Ovary (tissue), 9 donors: ENCODE measurements around the gene METTL26. TPM values are rescaled to one million over a fixed set of nuclear protein-coding genes. Genes with fewer than 3 reads are reported as not detected.

Experiments used
- DNase-seq, 5 donors: peaks; one replicate each; pipeline ENCODE4 v3.0.0-alpha.2; 2019 to 2020
- H3K27ac ChIP-seq, 2 donors: fragments of 200-600 bp; one replicate each; pipeline versions ENCODE4 v1.5.1 to v1.8.0; 2019 to 2022
- H3K27me3 ChIP-seq: fragments of 200-600 bp; one replicate; pipeline ENCODE4 v1.8.0; 2022
- H3K36me3 ChIP-seq: fragments of 200-600 bp; sonication (generic); one replicate; pipeline ENCODE4 v1.5.1; 2019
- H3K4me1 ChIP-seq: one replicate; pipeline ENCODE4 v1.8.1; 2013; ENCODE audit warnings: mild to moderate bottlenecking, moderate library complexity; ENCODE audit not compliant: insufficient read depth
- H3K4me3 ChIP-seq: fragments of 200-600 bp; sonication (generic); one replicate; pipeline ENCODE4 v1.5.1; 2017
- H3K9me3 ChIP-seq, 2 donors: fragments of 200-600 bp in 1 of 2; sonication (generic) in 1 of 2; one replicate each; pipeline versions ENCODE4 v1.5.1 to v1.8.1; 2013 to 2019; ENCODE audit warnings: mild to moderate bottlenecking in 1 of 2, moderate library complexity in 1 of 2
- EP300 ChIP-seq: sonication (generic); formaldehyde crosslinking; IDR thresholded peaks from one replicate; pipeline ENCODE4 v1.6.1; 2017; ENCODE audit warnings: antibody characterized with exemption
- POLR2A ChIP-seq: fragments of 450-650 bp; IDR thresholded peaks from one replicate; pipeline ENCODE4 v1.6.1; 2017; ENCODE audit warnings: antibody characterized with exemption, mild to moderate bottlenecking, moderate library complexity
- WGBS, 3 donors: extraction: QIAGEN DNeasy Blood & Tissue Kit in 1 of 3; methylation state at CpG; one replicate each; pipeline versions ENCODE4 v1.1.5 to v1.1.7; 2013 to 2017; 5-methylcytosine and 5-hydroxymethylcytosine counted together
- intact Hi-C, 4 donors: fragments of 100-400 bp; cut with DNase I; formaldehyde crosslinking; loops; one replicate each; pipeline versions ENCODE4 v1.11.0 to v1.15.1; 2022 to 2023
- polyA plus RNA-seq, 2 donors: library from polyadenylated mRNA; stranded (reverse); fragments of 200-250 nt in 1 of 2; fragments of 350-450 nt in 1 of 2; fragmentation: Illumina TruSeq in 1 of 2; extraction: RNeasy Lipid Tissue Mini Kit (QIAGEN cat#74804) in 1 of 2; gene quantifications; one replicate each; pipeline ENCODE4 v1.2.3, GENCODE V29; 2013 to 2014
- total RNA-seq, 7 donors: library from RNA; depleted of rRNA in 2 of 7; stranded (reverse); fragments of >200 nt in 2 of 7; fragmentation: NEBNext Ultra II Directional in 3 of 7; extraction: Animal tissue kit (Norgen Biotek cat#: 25700) in 3 of 7; gene quantifications; one replicate each; pipeline versions ENCODE4 v1.1.0 to v1.2.4, GENCODE V29; 2016 to 2023
- TF ChIP-seq, protein P1 (sequence below), 3 donors: fragments of 450-650 bp in 2 of 3; fragments of 200-600 bp in 1 of 3; IDR thresholded peaks; one replicate each; pipeline versions ENCODE4 v1.5.1 to v1.8.0; 2016 to 2022; ENCODE audit warnings: antibody characterized with exemption in 3 of 3, mild to moderate bottlenecking in 1 of 3
- donor health status: DM: no; HTN: no; CAD: no; lungs with moderate emphysema.
- donor health status: DM: no; HTN: no; CAD: no.
- donor health status: Bipolar disorder and iron deficiency.
- donor health status: DM: yes; HTN: yes; CAD: no.
- donor health status: DM: no; HTN: no; CAD: no.
- donor health status: DM: yes; HTN: yes; CAD: no.

Gene METTL26
- total and polyA plus RNA-seq, 9 donors, result 12.2 to 139 (median 75.9) TPM

DNA sequence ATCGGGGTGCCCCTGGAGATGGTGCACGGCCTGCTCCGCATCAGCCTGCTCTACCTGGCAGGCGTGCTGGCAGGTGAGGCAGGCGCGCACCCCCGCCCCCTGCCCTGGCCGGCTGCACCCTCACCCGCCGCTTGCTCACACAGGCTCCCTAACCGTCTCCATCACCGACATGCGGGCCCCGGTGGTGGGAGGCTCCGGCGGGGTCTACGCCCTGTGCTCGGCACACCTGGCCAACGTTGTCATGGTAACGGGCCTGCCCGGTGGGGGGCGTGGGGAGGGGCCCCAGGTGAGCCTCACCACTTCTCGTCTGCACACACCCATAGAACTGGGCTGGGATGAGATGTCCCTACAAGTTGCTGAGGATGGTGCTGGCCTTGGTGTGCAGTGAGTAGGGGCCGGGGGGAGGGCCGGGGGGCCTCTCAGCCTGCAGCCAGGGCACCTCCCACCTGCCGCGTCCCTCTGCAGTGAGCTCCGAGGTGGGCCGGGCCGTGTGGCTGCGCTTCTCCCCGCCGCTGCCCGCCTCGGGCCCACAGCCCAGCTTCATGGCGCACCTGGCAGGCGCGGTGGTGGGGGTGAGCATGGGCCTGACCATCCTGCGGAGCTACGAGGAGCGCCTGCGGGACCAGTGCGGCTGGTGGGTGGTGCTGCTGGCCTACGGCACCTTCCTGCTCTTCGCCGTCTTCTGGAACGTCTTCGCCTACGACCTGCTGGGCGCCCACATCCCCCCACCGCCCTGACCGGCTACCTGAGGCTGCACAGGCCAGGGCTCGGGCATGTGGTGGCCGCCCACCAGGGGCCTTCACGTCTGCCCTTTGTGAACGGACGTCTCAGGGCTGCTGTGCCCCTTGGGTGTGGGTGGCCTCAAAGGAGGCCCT, 41.4 kb upstream of the METTL26 start:
- Histone ChIP-seq H3K27me3 (no peaks in the 10 kb centered on the region), H3K4me3 (no peak overlapping the region), H3K36me3 (no peaks in the 10 kb centered on the region), H3K9me3 (no peaks in the 10 kb centered on the region), H3K27ac (no peak overlapping the region), H3K4me1 (peaks cover 16% of the 10 kb centered on the region)
- no peak for TF ChIP-seq EP300
- TF ChIP-seq, protein P1, sequence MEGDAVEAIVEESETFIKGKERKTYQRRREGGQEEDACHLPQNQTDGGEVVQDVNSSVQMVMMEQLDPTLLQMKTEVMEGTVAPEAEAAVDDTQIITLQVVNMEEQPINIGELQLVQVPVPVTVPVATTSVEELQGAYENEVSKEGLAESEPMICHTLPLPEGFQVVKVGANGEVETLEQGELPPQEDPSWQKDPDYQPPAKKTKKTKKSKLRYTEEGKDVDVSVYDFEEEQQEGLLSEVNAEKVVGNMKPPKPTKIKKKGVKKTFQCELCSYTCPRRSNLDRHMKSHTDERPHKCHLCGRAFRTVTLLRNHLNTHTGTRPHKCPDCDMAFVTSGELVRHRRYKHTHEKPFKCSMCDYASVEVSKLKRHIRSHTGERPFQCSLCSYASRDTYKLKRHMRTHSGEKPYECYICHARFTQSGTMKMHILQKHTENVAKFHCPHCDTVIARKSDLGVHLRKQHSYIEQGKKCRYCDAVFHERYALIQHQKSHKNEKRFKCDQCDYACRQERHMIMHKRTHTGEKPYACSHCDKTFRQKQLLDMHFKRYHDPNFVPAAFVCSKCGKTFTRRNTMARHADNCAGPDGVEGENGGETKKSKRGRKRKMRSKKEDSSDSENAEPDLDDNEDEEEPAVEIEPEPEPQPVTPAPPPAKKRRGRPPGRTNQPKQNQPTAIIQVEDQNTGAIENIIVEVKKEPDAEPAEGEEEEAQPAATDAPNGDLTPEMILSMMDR (IDR thresholded peaks at IDR 0.05), result no peak
- TF ChIP-seq POLR2A, result no peak
- DNase-seq, result peak in 2 of 5 donors; percentile 29 to 50
- WGBS, 3 donors, result 50 to 69% (median 63%) methylated on average over 39 to 57 of the region's 57 CpGs
- intact Hi-C loops, result no loop called here

DNA sequence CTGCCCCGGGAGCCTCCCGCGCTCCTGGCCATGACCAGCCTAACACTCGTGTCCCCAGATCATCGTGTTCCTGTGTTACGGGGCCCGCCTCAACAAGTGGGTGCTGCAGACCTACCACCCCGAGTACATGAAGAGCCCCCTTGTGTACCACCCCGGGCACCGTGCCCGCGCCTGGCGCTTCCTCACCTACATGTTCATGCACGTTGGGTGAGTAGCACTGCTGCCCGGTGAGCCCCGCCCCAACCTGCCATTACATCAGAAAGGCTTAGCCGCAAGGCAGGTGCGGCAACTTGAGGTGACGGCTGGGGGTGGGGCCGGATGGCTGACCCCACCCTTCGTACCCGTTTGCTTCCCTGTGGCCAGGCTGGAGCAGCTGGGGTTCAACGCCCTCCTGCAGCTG, 40.8 kb upstream of the METTL26 start:
- whole genome bisulfite sequencing, 3 donors, result 65 to 83% (median 80%) methylated on average over 22 to 23 of the region's 23 CpGs
- Histone ChIP-seq H3K36me3 (no peaks in the 10 kb centered on the region), H3K27ac (no peak overlapping the region), H3K4me3 (no peak overlapping the region), H3K9me3 (no peaks in the 10 kb centered on the region), H3K4me1 (peaks cover 16% of the 10 kb centered on the region), H3K27me3 (no peaks in the 10 kb centered on the region)
- DNase-seq, result peak in 2 of 5 donors; percentile 36 to 52
- TF ChIP-seq POLR2A, result no peak
- TF ChIP-seq, protein P1 (IDR thresholded peaks at IDR 0.05), result no peak
- TF ChIP-seq EP300, result no peak
- intact Hi-C loops, result no loop called here

DNA sequence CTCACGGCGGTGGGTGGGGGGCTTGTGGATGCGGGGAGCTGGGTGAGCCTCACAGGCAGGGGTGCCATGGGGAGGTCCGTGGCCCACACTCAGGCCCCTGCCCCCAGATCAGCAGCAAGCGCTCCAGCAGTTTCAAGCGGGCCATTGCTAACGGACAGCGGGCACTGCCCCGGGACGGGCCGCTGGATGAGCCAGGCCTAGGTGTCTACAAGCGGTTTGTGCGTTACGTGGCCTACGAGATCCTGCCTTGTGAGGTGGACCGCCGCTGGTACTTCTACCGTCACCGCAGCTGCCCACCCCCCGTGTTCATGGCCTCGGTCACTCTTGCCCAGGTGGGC, 40.4 kb upstream of the METTL26 start:
- H3K4me1 ChIP-seq, result peaks cover 14% of the 10 kb centered on the region
- H3K27me3 ChIP-seq, result no peaks in the 10 kb centered on the region
- no peak overlapping the region for H3K4me3 ChIP-seq
- no peak for TF ChIP-seq POLR2A
- no peak for TF ChIP-seq EP300
- TF ChIP-seq, protein P1 (IDR thresholded peaks at IDR 0.05), result no peak
- 86 to 92% (median 91%) methylated on average over 21 of the region's 21 CpGs for WGBS, 3 donors
- no peak overlapping the region for H3K27ac ChIP-seq
- no peaks in the 10 kb centered on the region for H3K9me3 ChIP-seq
- DNase-seq, result no peak
- intact Hi-C loops, result no loop called here
- H3K36me3 ChIP-seq, result no peaks in the 10 kb centered on the region

DNA sequence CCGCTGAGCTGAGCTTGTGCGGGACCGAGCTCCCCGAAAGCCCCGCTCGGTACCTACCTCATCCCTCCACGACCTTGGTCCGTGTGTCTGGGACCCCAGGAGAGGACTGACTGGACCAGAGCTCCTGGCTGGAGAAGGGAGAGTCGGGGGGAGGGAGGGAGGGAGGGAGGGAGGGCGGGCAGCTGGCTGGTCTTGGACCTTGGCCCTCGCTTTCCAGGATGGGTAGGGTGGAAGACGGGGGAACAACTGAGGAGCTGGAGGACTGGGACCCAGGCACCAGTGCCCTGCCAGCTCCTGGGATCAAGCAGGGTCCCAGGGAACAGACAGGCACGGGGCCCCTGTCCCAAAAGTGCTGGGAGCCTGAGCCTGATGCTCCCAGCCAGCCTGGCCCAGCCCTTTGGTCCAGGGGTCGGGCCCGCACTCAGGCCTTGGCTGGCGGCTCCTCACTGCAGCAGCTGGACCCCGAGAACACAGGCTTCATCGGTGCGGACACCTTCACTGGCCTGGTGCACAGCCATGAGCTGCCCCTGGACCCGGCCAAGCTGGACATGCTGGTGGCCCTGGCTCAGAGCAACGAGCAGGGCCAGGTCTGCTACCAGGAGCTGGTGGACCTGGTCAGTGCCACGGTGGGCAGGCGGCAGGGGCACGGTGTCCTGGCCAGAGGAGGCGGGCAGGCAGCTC, 39.9 kb upstream of the METTL26 start:
- intact Hi-C loops, result no loop called here
- WGBS, 3 donors, result 32 to 39% (median 38%) methylated on average over 19 to 25 of the region's 25 CpGs
- no peak for DNase-seq

More for the DNA sequence above, 39.9 kb upstream of the METTL26 start:
- no peak overlapping the region for H3K27ac ChIP-seq
- H3K9me3 ChIP-seq, result no peaks in the 10 kb centered on the region
- TF ChIP-seq, protein P1 (IDR thresholded peaks at IDR 0.05), result no peak
- no peak for TF ChIP-seq EP300
- no peak for TF ChIP-seq POLR2A
- H3K27me3 ChIP-seq, result no peaks in the 10 kb centered on the region
- no peaks in the 10 kb centered on the region for H3K36me3 ChIP-seq
- peaks cover 10% of the 10 kb centered on the region for H3K4me1 ChIP-seq
- H3K4me3 ChIP-seq, result peak overlapping the region; percentile 18
